GM12801 (cell line): Measurements from ENCODE around the gene RCCD1.

Source experiments
- TF ChIP-seq, protein P1 (sequence below): IDR thresholded peaks from one replicate; pipeline ENCODE4 v1.5.1; 2011; ENCODE audit warnings: control low read depth; ENCODE audit not compliant: insufficient read length; ENCODE audit errors: extremely low read depth

The RCCD1 gene

DNA sequence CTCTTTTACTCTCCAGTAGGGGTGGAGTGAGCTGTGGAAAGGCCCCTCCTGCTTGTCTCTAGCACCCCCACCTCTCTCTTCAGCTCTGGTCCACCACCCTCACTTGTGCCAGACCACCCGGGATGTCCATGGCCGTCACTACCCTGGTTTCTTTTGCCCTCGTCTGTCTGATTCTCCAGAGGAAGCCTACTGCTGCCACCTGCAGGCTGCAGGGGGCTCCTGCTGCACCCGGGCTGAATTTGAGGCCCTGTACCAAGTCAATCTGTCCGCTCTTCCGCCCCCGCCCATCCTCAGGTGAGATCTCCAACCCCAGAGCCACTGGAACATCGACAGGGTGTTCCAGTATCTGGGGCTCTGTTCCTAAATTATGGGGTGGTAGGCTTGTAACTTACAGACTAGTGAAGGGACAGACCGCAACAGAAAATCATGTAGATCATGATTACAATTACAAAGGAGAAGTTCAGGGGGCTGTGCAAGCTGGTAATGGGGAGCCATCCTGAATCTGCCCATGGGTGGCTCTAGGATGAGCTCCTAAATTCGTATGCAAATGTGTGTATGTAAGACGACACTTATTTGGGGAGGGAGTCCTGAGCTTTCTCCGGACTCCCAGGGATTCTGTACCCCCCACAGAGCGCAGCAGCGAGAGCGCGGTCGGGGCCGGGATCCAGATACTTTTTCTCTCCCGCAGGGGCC lies 20.3 kb upstream of the RCCD1 start:
- TF ChIP-seq, protein P1, sequence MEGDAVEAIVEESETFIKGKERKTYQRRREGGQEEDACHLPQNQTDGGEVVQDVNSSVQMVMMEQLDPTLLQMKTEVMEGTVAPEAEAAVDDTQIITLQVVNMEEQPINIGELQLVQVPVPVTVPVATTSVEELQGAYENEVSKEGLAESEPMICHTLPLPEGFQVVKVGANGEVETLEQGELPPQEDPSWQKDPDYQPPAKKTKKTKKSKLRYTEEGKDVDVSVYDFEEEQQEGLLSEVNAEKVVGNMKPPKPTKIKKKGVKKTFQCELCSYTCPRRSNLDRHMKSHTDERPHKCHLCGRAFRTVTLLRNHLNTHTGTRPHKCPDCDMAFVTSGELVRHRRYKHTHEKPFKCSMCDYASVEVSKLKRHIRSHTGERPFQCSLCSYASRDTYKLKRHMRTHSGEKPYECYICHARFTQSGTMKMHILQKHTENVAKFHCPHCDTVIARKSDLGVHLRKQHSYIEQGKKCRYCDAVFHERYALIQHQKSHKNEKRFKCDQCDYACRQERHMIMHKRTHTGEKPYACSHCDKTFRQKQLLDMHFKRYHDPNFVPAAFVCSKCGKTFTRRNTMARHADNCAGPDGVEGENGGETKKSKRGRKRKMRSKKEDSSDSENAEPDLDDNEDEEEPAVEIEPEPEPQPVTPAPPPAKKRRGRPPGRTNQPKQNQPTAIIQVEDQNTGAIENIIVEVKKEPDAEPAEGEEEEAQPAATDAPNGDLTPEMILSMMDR: no peak

DNA sequence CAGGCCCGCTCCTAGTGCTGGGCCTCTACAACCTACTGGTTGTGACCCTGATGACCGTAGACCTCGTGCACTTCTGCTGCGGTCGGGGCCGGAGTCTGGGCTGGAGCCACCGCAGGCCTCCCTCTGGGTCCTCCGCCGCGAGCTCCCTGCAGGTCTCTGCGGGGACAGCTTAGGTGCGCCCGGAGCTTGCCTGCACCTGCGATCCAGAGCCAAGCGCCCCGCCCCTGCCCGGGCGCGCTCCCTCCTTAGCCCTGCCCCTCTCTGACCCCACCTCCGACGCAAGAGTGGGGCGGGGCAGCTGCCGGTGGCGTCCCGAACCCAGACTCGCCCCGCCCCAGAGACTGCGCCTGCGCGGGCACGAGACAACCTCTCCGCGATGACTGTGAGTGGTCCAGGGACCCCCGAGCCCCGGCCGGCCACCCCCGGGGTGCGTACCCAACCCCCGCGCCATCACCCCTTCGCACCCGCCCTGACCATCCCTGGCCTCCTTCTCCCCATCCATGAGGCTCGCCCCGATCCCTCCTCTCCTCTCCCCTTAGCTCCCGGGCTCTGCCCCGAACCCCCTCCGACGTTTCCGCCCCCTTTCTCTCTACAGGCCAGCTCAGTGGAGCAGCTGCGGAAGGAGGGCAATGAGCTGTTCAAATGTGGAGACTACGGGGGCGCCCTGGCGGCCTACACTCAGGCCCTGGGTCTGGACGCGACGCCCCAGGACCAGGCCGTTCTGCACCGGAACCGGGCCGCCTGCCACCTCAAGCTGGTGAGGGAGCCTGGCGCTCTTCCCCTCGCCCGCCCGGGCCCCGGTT lies 19.5 kb upstream of the RCCD1 start, which contains the start of gene UNC45A:
TSS of gene UNC45A (plus strand) at position 337 of the 803 bp plus-strand sequence. CDS start at position 377, 40 bp downstream.
- TF ChIP-seq, protein P1: no peak

DNA sequence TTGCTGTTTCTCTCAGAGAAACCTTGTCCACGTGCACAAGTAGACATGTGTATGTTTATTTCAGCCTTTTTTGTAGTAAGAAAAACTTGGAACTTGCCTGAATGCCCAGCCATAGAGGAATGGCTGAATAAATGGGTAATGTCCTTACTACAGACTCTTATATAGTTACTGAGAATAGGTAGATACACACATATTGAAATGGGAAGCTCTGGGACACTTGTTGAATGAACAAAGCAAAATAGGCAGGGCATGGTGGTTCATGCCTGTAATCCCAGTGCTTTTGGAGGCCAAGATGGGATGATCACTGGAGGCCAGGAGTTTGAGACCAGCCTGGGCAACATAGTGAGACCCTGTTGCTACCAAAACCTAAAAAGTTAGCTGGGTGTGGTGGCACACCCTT lies 17.9 kb upstream of the RCCD1 start:
- TF ChIP-seq, protein P1: no peak

DNA sequence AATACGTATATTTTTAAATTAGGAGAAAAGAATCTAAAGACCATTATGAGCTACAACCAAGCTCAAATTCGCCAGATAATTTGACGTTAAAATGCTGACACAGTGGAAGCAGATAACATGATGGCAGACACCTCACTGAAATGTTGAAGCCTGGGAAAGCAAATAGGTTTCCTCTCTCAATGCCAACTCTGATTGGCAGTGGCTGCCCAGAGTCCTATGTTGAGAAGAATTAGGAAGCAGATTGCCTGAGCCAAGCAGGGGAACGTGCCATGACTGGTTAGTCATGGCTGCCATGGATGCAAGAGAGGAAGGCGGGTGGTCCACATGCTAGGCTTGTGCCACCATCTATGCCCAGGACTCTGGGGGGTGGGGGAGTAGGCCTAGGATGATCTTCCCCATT lies 16.4 kb upstream of the RCCD1 start:
- TF ChIP-seq, protein P1: no peak

DNA sequence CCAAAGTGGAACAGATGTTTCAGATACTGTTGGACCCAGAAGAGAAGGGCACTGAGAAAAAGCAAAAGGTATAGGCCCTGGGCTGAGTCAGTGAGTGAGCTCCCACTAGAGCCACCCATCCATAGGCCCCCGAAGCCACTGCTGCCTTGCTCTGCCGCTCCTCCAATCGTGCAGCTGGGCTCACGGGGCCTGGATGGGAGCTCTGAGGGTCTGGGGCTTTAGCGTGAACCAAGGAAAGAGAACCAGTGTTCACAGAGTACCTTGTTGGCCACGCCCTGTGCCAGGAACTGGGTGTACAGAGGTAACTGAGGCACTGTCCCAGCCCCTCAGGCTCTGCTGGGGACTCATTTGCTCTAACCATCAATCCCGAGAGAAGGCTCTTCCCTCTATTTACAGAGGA lies 14.9 kb upstream of the RCCD1 start:
- TF ChIP-seq, protein P1: no peak

DNA sequence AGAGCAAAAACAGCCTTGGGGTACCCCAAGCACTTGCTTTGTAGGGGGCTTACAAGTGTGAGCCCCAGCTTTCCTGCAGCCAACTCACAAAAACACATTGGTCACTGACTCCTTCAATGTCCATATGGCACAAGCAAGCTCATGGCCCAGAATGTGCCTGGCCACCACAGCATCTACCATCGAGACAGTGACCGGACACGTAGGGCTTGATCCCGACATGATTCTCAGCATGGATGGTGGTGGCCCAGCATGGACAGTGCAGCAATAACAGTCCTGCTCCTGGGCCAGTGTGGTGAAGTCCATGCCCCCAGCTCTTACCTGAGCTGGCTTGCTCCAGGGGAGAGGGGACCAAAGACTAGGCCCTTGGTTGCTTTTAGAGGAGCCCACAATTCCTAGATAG lies 13.6 kb upstream of the RCCD1 start:
- TF ChIP-seq, protein P1: no peak

DNA sequence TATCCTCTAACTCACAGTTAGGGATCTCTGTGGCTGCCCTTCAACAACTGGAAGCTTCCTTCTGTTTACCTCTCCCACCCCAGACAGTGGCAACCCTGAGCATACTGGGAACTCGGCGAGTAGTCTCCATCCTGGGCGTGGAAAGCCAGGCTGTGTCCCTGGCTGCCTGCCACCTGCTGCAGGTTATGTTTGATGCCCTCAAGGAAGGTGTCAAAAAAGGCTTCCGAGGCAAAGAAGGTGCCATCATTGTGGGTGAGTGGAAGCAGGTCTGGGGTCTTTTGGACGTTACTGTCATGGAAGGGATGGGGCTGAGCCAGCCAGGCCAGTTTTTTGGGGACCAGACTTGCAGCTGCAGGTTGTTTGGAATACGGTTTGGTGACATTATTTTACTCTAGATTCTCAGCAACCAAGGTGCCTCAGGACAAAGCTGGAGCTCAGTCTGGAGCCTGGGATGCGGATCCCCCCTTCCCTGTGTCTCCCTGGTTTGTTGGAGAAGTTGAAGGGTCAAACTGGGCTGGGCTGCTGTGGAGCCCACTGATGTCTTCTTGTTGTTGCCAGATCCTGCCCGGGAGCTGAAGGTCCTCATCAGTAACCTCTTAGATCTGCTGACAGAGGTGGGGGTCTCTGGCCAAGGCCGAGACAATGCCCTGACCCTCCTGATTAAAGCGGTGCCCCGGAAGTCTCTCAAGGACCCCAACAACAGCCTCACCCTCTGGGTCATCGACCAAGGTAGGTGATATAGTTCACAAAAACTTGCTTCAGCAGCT lies 12.1 kb upstream of the RCCD1 start:
- TF ChIP-seq, protein P1: no peak
